GM12878 (cell line): Measurements from ENCODE around the gene SPTBN1. TPM values are rescaled to one million over a fixed set of nuclear protein-coding genes. Genes with fewer than 3 reads are reported as not detected.

Source experiments
- ATAC-seq: fragments of 200-7000 bp; cut with Tn5 transposase; 3 replicates; pipeline ENCODE4 v1.9.1; 2020; ENCODE audit warnings: mild to moderate bottlenecking, moderate library complexity
- BruUV-seq: library from RNA; stranded (reverse); fragments of 400-500 nt; replicated peaks from 2 replicates; lab custom pipeline; 2021; lab: Mats Ljungman, UMichigan
- CTCF ChIA-PET: fragments of 300-600 bp; sonication (Branson Sonifier 250); formaldehyde crosslinking; extraction: SDS; loops from one replicate; lab custom pipeline; 2021; ENCODE audit warnings: inconsistent platforms; lab: Yijun Ruan, JAX
- POLR2A ChIA-PET: fragments of 350-600 bp; formaldehyde crosslinking; extraction: SDS; loops from one replicate; lab custom pipeline; 2021; ENCODE audit warnings: inconsistent platforms; lab: Charles Lee
- RAD21 ChIA-PET: fragments of 300-600 bp; sonication (Branson Sonifier 250); formaldehyde crosslinking; loops from one replicate; lab custom pipeline; 2023; ENCODE audit warnings: antibody characterized with exemption; ENCODE audit not compliant: unreplicated experiment; lab: Charles Lee
- SMC1A ChIA-PET: fragments of 300-600 bp; sonication (Branson Sonifier 250); formaldehyde crosslinking; loops from one replicate; lab custom pipeline; 2023; ENCODE audit not compliant: unreplicated experiment, uncharacterized antibody; lab: Charles Lee
- DNase-seq: peaks from one replicate; pipeline ENCODE4 v3.0.0-alpha.2; 2011; ENCODE audit warnings: low read depth, low spot score
- FAIRE-seq: peaks from 3 replicates; lab custom pipeline; 2011; peaks lifted over from hg19 to GRCh38; lab: Jason Lieb, UNC
- H2AFZ ChIP-seq: 2 replicates; pipeline ENCODE4 v1.6.0; 2011; ENCODE audit warnings: low read depth, low read length, control low read depth; ENCODE audit not compliant: control insufficient read depth
- H3K27ac ChIP-seq: 2 replicates; pipeline ENCODE4 v1.5.1; 2011; ENCODE audit warnings: control low read depth; ENCODE audit not compliant: control insufficient read depth, insufficient read depth
- H3K27me3 ChIP-seq, 2 experiments: replicated peaks in 1 of 2; 2 replicates each; pipeline versions ENCODE4 v1.6.0 to v1.6.1; 2011; ENCODE audit warnings: low read length in 1 of 2; ENCODE audit not compliant: control insufficient read depth in 2 of 2, insufficient read depth in 2 of 2
- H3K36me3 ChIP-seq, 2 experiments: 2 replicates each; pipeline ENCODE4 v1.5.1; 2011; ENCODE audit warnings: low read length in 1 of 2; ENCODE audit not compliant: control insufficient read depth in 2 of 2, insufficient read depth in 2 of 2
- H3K4me1 ChIP-seq: 2 replicates; pipeline ENCODE4 v1.6.1; 2011; ENCODE audit warnings: mild to moderate bottlenecking, low read length, moderate library complexity, mixed read lengths; ENCODE audit not compliant: control insufficient read depth, insufficient read depth
- H3K4me2 ChIP-seq: 2 replicates; pipeline ENCODE4 v1.6.0; 2011; ENCODE audit warnings: control low read depth; ENCODE audit not compliant: control insufficient read depth, insufficient read depth
- H3K4me3 ChIP-seq: fragments of 200-600 bp; sonication (generic); 2 replicates; pipeline ENCODE4 v1.5.1; 2016
- H3K79me2 ChIP-seq: 2 replicates; pipeline ENCODE4 v1.6.0; 2011; ENCODE audit warnings: low read length; ENCODE audit not compliant: control insufficient read depth, insufficient read depth
- H3K9ac ChIP-seq: 2 replicates; pipeline ENCODE4 v1.8.0; 2011; ENCODE audit warnings: low read length, control low read depth, mixed read lengths; ENCODE audit not compliant: control insufficient read depth, insufficient read depth
- H3K9me3 ChIP-seq: replicated peaks from 3 replicates; pipeline ENCODE4 v1.5.1; 2011; ENCODE audit warnings: mild to moderate bottlenecking, low read length; ENCODE audit not compliant: control insufficient read depth, insufficient read depth
- H4K20me1 ChIP-seq: 2 replicates; pipeline ENCODE4 v1.6.0; 2011; ENCODE audit not compliant: control insufficient read depth, insufficient read depth
- BHLHE40 ChIP-seq, 2 experiments: fragments of 450-650 bp in 1 of 2; IDR thresholded peaks; 2 replicates each; pipeline ENCODE4 v1.6.1; 2011 to 2017; ENCODE audit warnings: low read depth in 2 of 2, borderline replicate concordance in 1 of 2, improper control_type of control experiment in 1 of 2, low read length in 1 of 2, mild to moderate bottlenecking in 1 of 2
- DPF2 ChIP-seq: fragments of 450-650 bp; IDR thresholded peaks from 2 replicates; pipeline ENCODE4 v1.6.1; 2017; ENCODE audit warnings: mild to moderate bottlenecking
- JUNB ChIP-seq: IDR thresholded peaks from 2 replicates; pipeline ENCODE4 v1.6.1; 2016; ENCODE audit warnings: antibody characterized with exemption, mild to moderate bottlenecking
- LARP7 ChIP-seq: fragments of 450-650 bp; IDR thresholded peaks from 2 replicates; pipeline ENCODE4 v1.6.1; 2017; ENCODE audit warnings: mild to moderate bottlenecking
- NR2C1 ChIP-seq: fragments of 450-650 bp; IDR thresholded peaks from 2 replicates; pipeline ENCODE4 v1.6.1; 2017; ENCODE audit warnings: antibody characterized with exemption, mild to moderate bottlenecking, moderate library complexity
- SPI1 ChIP-seq: IDR thresholded peaks from 2 replicates; pipeline ENCODE4 v1.6.1; 2011; ENCODE audit warnings: low read depth, mild to moderate bottlenecking, low read length, moderate library complexity, borderline replicate concordance; ENCODE audit not compliant: insufficient read depth
- TAF1 ChIP-seq: IDR thresholded peaks from 2 replicates; pipeline ENCODE4 v1.6.1; 2011; ENCODE audit warnings: mild to moderate bottlenecking, low read depth, low read length, borderline replicate concordance
- in situ Hi-C: fragments of 300-500 bp; cut with MboI; formaldehyde crosslinking; loops from 9 replicates; pipeline ENCODE4 v1.14.3; 2018; ENCODE audit warnings: mixed read lengths
- intact Hi-C: fragments of 100-400 bp; cut with micrococcal nuclease; formaldehyde crosslinking; loops from one replicate; pipeline ENCODE4 v1.14.2; 2022; ENCODE audit not compliant: unreplicated experiment
- polyA plus RNA-seq, 11 experiments: library from polyadenylated mRNA; depleted of rRNA in 4 of 11; unstranded in 6 of 11; stranded (reverse) in 5 of 11; fragments of >200 nt; fragmentation: Nextera tagmentation in 4 of 11; fragmentation: Illumina TruSeq in 1 of 11; extraction: Ambion mirVana in 4 of 11; extraction: Trizol in 1 of 11; gene quantifications; 1 replicate in 1 of 11; 2 replicates in 10 of 11; pipeline versions ENCODE4 v1.2.1 to v1.2.3, GENCODE V29; 2011 to 2016; ENCODE audit warnings: inconsistent platforms in 2 of 11, missing spikeins in 2 of 11, low read depth in 1 of 11
- total RNA-seq, 4 experiments: library from RNA; depleted of rRNA in 3 of 4; stranded (reverse); fragments of >200 nt in 3 of 4; fragmentation: Illumina TruSeq in 1 of 4; extraction: Trizol in 1 of 4; gene quantifications; 2 replicates each; pipeline versions ENCODE4 v1.2.1 to v1.2.3, GENCODE V29; 2013 to 2021
- TF ChIP-seq, protein P1 (sequence below): IDR thresholded peaks from 2 replicates; pipeline ENCODE4 v1.6.1; 2012; ENCODE audit warnings: low read length, inconsistent platforms
- TF ChIP-seq, protein P2 (sequence below): IDR thresholded peaks from 2 replicates; pipeline ENCODE4 v1.6.1; 2012; ENCODE audit warnings: low read depth, low read length, improper control_type of control experiment

The SPTBN1 gene
- total and polyA plus RNA-seq, 10 of the 15 experiments (the other 5 are each of a cell fraction or from before 2014, with no cell fraction given): 20.6 to 154 (median 76.7) TPM

DNA sequence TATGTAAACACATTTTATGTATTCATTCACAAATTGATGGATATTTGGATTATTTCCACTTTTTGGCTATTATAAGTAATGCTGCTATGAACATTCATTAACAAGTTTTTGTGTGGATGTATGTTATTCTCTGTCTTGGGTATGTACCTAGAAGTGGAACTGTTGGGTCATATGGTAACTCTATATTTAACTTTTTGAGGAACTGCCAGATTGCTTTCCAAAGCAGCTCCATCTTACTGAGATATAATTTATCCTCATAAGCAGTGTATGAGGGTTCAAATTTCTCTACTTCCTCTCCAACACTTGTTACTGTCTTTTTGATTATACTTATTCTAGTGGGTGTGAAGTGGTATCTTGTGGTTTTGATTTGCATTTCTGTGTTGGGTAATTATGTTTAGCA, 260.2 kb downstream of the SPTBN1 start:
- no peak for DNase-seq
- H3K4me1 ChIP-seq: no peaks in the 10 kb centered on the region
- no TSS peak for BruUV-seq
- no peaks in the 10 kb centered on the region for H3K36me3 ChIP-seq
- intact Hi-C loops (no loop called here), in situ Hi-C loops (loop anchor here (25.0 kb wide), 1 partner anchor 604 kb away; the partner anchor contains the start of gene ACYP2)
- peaks cover 0 to 4% of the 10 kb centered on the region in 2 experiments; a peak in 3 of 4 replicates for H3K27me3 ChIP-seq
- FAIRE-seq: no peak
- POLR2A ChIA-PET: no interaction called here
- TF ChIP-seq SPI1: no peak
- no peak for TF ChIP-seq BHLHE40 (IDR thresholded peaks at IDR 0.05; ENCODE audit: borderline replicate concordance in 1 of 2, low read depth in 2 of 2, low read length in 1 of 2)
- no peak for TF ChIP-seq TAF1
- TF ChIP-seq, protein P1, sequence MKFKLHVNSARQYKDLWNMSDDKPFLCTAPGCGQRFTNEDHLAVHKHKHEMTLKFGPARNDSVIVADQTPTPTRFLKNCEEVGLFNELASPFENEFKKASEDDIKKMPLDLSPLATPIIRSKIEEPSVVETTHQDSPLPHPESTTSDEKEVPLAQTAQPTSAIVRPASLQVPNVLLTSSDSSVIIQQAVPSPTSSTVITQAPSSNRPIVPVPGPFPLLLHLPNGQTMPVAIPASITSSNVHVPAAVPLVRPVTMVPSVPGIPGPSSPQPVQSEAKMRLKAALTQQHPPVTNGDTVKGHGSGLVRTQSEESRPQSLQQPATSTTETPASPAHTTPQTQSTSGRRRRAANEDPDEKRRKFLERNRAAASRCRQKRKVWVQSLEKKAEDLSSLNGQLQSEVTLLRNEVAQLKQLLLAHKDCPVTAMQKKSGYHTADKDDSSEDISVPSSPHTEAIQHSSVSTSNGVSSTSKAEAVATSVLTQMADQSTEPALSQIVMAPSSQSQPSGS: no peak
- TF ChIP-seq DPF2: no peak
- TF ChIP-seq JUNB: no peak
- TF ChIP-seq, protein P2, sequence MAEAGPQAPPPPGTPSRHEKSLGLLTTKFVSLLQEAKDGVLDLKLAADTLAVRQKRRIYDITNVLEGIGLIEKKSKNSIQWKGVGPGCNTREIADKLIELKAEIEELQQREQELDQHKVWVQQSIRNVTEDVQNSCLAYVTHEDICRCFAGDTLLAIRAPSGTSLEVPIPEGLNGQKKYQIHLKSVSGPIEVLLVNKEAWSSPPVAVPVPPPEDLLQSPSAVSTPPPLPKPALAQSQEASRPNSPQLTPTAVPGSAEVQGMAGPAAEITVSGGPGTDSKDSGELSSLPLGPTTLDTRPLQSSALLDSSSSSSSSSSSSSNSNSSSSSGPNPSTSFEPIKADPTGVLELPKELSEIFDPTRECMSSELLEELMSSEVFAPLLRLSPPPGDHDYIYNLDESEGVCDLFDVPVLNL: no peak
- TF ChIP-seq LARP7: no peak
- TF ChIP-seq NR2C1: no peak
- no peak overlapping the region for H3K4me3 ChIP-seq
- H2AFZ ChIP-seq: no peak overlapping the region
- no peak overlapping the region for H3K27ac ChIP-seq
- no peak overlapping the region for H3K9ac ChIP-seq
- no peaks in the 10 kb centered on the region for H4K20me1 ChIP-seq
- no peak overlapping the region for H3K4me2 ChIP-seq
- peak; percentile 27; the same call in 1 of the 3 replicates for ATAC-seq
- CTCF ChIA-PET: interaction anchor here (2.3 to 4.0 kb wide), 2 partner anchors 11 to 51 kb away, joined by 13 to 26 read pairs; no protein-coding TSS in a partner anchor
- H3K79me2 ChIP-seq: no peaks in the 10 kb centered on the region
- SMC1A ChIA-PET: interaction anchor here (0.7 to 2.0 kb wide), 4 partner anchors 12 to 51 kb away, joined by 3 to 6 read pairs (median 4); no protein-coding TSS in a partner anchor
- H3K9me3 ChIP-seq: no peaks in the 10 kb centered on the region
- RAD21 ChIA-PET: interaction anchor here (1.4 kb wide), 1 partner anchor 12 kb away, joined by 4 read pairs; no protein-coding TSS in a partner anchor
